ENCODE results near the gene WFDC2. TPM values are rescaled to one million over a fixed set of nuclear protein-coding genes. Genes with fewer than 3 reads are reported as not detected.
A peak's percentile ranks its signal among the peaks of the same experiment; 100 is the strongest.

The WFDC2 gene
- total and polyA plus RNA-seq, 2 of the 13 experiments (the other 11 are each of a cell fraction or from before 2014, with no cell fraction given) = 0.33 TPM; not detected in 1

GRCh38 chr20:45436732-45437485 lies 32.6 kb upstream of the WFDC2 start (continued):
- TF ChIP-seq TEAD3 (CRISPR knock-in tag; optimal IDR thresholded peaks at IDR 0.05; ENCODE audit: borderline replicate concordance) (peak; percentile 84), AFF4 (CRISPR knock-in tag; IDR thresholded peaks at IDR 0.05) (no peak), ZSCAN9 (CRISPR knock-in tag; IDR thresholded peaks at IDR 0.05; ENCODE audit: borderline replicate concordance) (peak; percentile 53; the same call in 1 of the 2 replicates), ISL2 (CRISPR knock-in tag; IDR thresholded peaks at IDR 0.05) (peak; percentile 51; the same call in 1 of the 2 replicates), AHDC1 (CRISPR knock-in tag; IDR thresholded peaks at IDR 0.05; ENCODE audit: borderline replicate concordance) (no peak), ZNF280B (CRISPR knock-in tag; IDR thresholded peaks at IDR 0.05; ENCODE audit: borderline replicate concordance) (peak; percentile 95), TMF1 (CRISPR knock-in tag; IDR thresholded peaks at IDR 0.05; ENCODE audit: low read depth) (peak; percentile 70; the same call in 1 of the 2 replicates), U2AF2 (IDR thresholded peaks at IDR 0.05; ENCODE audit: low read depth, low read length) (no peak), HDAC2 (CRISPR knock-in tag; IDR thresholded peaks at IDR 0.05) (peak; percentile 79), JUN (CRISPR knock-in tag; IDR thresholded peaks at IDR 0.05) (0 out of 2 replicates have a peak, but pooled peaks have one; percentile 50), ERF (CRISPR knock-in tag; IDR thresholded peaks at IDR 0.05) (peak; percentile 94), ZMYM3 (CRISPR knock-in tag; IDR thresholded peaks at IDR 0.05) (peak; percentile 51; the same call in 1 of the 2 replicates), ELF1 (CRISPR knock-in tag; IDR thresholded peaks at IDR 0.05) (peak; percentile 59; the same call in 1 of the 2 replicates), MAX (IDR thresholded peaks at IDR 0.05) (peak; percentile 46; the same call in 1 of the 2 replicates), ZNF264 (CRISPR knock-in tag; IDR thresholded peaks at IDR 0.05) (no peak), HIVEP1 (CRISPR knock-in tag; IDR thresholded peaks at IDR 0.05) (peak; percentile 79), ZBTB34 (CRISPR knock-in tag; IDR thresholded peaks at IDR 0.05) (peak; percentile 64; the same call in 1 of the 2 replicates)

Measured in HepG2 (cell line).